Endodermal cell (in vitro differentiated cells): ENCODE data around the gene MKRN2OS. TPM values are rescaled to one million over a fixed set of nuclear protein-coding genes. Genes with fewer than 3 reads are reported as not detected.

ENCODE experiments used
- DNase-seq: peaks from one replicate; pipeline ENCODE4 v3.0.0-alpha.2; 2017
- H3K27ac ChIP-seq: 2 replicates; pipeline ENCODE4 v1.5.1; 2013; ENCODE audit warnings: mild to moderate bottlenecking, low read depth, low read length, moderate library complexity
- H3K27me3 ChIP-seq: 2 replicates; pipeline ENCODE4 v1.6.1; 2013; ENCODE audit warnings: mild to moderate bottlenecking, low read length, moderate library complexity; ENCODE audit not compliant: insufficient read depth, control insufficient read depth, poor library complexity, severe bottlenecking
- H3K36me3 ChIP-seq: 2 replicates; pipeline ENCODE4 v1.7.0; 2013; ENCODE audit warnings: mild to moderate bottlenecking, low read length, moderate library complexity; ENCODE audit not compliant: control insufficient read depth, insufficient read depth
- H3K4me1 ChIP-seq: one replicate; pipeline ENCODE4 v1.7.0; 2013; ENCODE audit warnings: low read length; ENCODE audit not compliant: control insufficient read depth, insufficient read depth
- H3K4me3 ChIP-seq: 2 replicates; pipeline ENCODE4 v1.5.1; 2013; ENCODE audit warnings: mild to moderate bottlenecking, low read length, moderate library complexity
- H3K9ac ChIP-seq: 2 replicates; pipeline ENCODE4 v1.6.1; 2013; ENCODE audit warnings: mild to moderate bottlenecking, low read length, moderate library complexity; ENCODE audit not compliant: poor library complexity, severe bottlenecking; ENCODE audit errors: extremely low read depth
- H3K9me3 ChIP-seq: 2 replicates; pipeline ENCODE4 v1.6.1; 2013; ENCODE audit warnings: mild to moderate bottlenecking, low read length, moderate library complexity; ENCODE audit not compliant: control insufficient read depth
- H3K27ac Mint-ChIP-seq: 2 replicates; pipeline ENCODE4 v1.8.0; 2020; ENCODE audit warnings: mixed read lengths
- H3K27me3 Mint-ChIP-seq: 2 replicates; pipeline ENCODE4 v1.8.0; 2021; ENCODE audit warnings: mild to moderate bottlenecking, mixed read lengths; ENCODE audit not compliant: insufficient read depth
- H3K36me3 Mint-ChIP-seq: 2 replicates; pipeline ENCODE4 v1.8.0; 2020; ENCODE audit warnings: low read depth, mixed read lengths
- H3K4me1 Mint-ChIP-seq: 2 replicates; pipeline ENCODE4 v1.8.0; 2020; ENCODE audit warnings: mixed read lengths
- H3K4me3 Mint-ChIP-seq: 2 replicates; pipeline ENCODE4 v1.8.0; 2020; ENCODE audit warnings: mild to moderate bottlenecking, moderate library complexity, mixed read lengths
- H3K9me3 Mint-ChIP-seq: 2 replicates; pipeline ENCODE4 v1.8.0; 2020; ENCODE audit warnings: mild to moderate bottlenecking, mixed read lengths
- CTCF ChIP-seq: fragments of 200-600 bp; sonication (generic); conservative IDR thresholded peaks from 2 replicates; pipeline ENCODE4 v1.5.0; 2021; ENCODE audit warnings: antibody characterized with exemption, mild to moderate bottlenecking
- WGBS, 2 experiments: methylation state at CpG; one replicate each; pipeline versions ENCODE4 v1.1.5 to v1.1.7; 2013; ENCODE audit warnings: missing lambda C conversion rate in 2 of 2, mixed read lengths in 1 of 2; ENCODE audit not compliant: insufficient coverage in 1 of 2, insufficient read length in 1 of 2; 5-methylcytosine and 5-hydroxymethylcytosine counted together
- total RNA-seq, 2 donors: library from RNA; stranded (reverse); fragmentation: NEBNext Ultra II Directional in 1 of 2; extraction: Animal tissue kit (Norgen Biotek cat#: 25700) in 1 of 2; gene quantifications; 2 replicates in 1 of 2; 3 replicates in 1 of 2; pipeline ENCODE4 v1.2.1, GENCODE V29; 2021

MKRN2OS gene
- total RNA-seq, 2 donors from 2014 or later = 0.84 TPM; not detected in 1

GRCh38 chr3:12541625-12542024, 3.7 kb downstream of the MKRN2OS start:
- H3K36me3 ChIP-seq = no peaks in the 10 kb centered on the region
- WGBS, 2 experiments = 58 to 77% methylated on average over 5 to 8 of the region's 8 CpGs
- Mint-ChIP-seq H3K4me3 (no peak overlapping the region), H3K27ac (no peak overlapping the region), H3K27me3 (no peaks in the 10 kb centered on the region), H3K36me3 (peaks cover 8% of the 10 kb centered on the region), H3K4me1 (peaks cover 20% of the 10 kb centered on the region), H3K9me3 (no peaks in the 10 kb centered on the region)
- H3K9ac ChIP-seq = no peak overlapping the region
- H3K27ac ChIP-seq = no peak overlapping the region
- peaks cover 9% of the 10 kb centered on the region for H3K4me1 ChIP-seq
- no peaks in the 10 kb centered on the region for H3K27me3 ChIP-seq
- no peak overlapping the region for H3K4me3 ChIP-seq
- H3K9me3 ChIP-seq = no peaks in the 10 kb centered on the region
- peak; percentile 84 for DNase-seq
- peak; percentile 74 for TF ChIP-seq CTCF

GRCh38 chr3:12536423-12536822, 8.9 kb downstream of the MKRN2OS start:
- Histone ChIP-seq H3K9me3 (no peaks in the 10 kb centered on the region), H3K4me3 (no peak overlapping the region), H3K4me1 (no peaks in the 10 kb centered on the region), H3K27ac (no peak overlapping the region), H3K27me3 (no peaks in the 10 kb centered on the region), H3K36me3 (peaks cover 6% of the 10 kb centered on the region), H3K9ac (no peak overlapping the region)
- H3K27ac Mint-ChIP-seq = no peak overlapping the region
- H3K4me1 Mint-ChIP-seq = no peaks in the 10 kb centered on the region
- peaks cover 25% of the 10 kb centered on the region for H3K36me3 Mint-ChIP-seq
- TF ChIP-seq CTCF = peak; percentile 58
- no peak overlapping the region for H3K4me3 Mint-ChIP-seq
- no peaks in the 10 kb centered on the region for H3K27me3 Mint-ChIP-seq
- no peaks in the 10 kb centered on the region for H3K9me3 Mint-ChIP-seq
- no peak for DNase-seq
- 86 to 94% methylated on average over 6 of the region's 6 CpGs for WGBS, 2 experiments

- Mint-ChIP-seq H3K9me3 (no peaks in the 10 kb centered on the region), H3K27ac (no peak overlapping the region)
Measured at GRCh38 chr3:12532182-12532581, 13.1 kb downstream of the MKRN2OS start.

More at GRCh38 chr3:12532182-12532581, 13.1 kb downstream of the MKRN2OS start:
- H3K36me3 Mint-ChIP-seq = peaks cover 43% of the 10 kb centered on the region
- no peaks in the 10 kb centered on the region for H3K4me1 ChIP-seq
- peaks cover 23% of the 10 kb centered on the region for H3K36me3 ChIP-seq
- no peaks in the 10 kb centered on the region for H3K27me3 Mint-ChIP-seq
- H3K9me3 ChIP-seq = no peaks in the 10 kb centered on the region
- WGBS, 2 experiments = 92 to 100% methylated on average over 3 to 5 of the region's 5 CpGs
- no peak overlapping the region for H3K4me3 Mint-ChIP-seq
- DNase-seq = no peak
- H3K4me3 ChIP-seq = no peak overlapping the region
- no peak for TF ChIP-seq CTCF
- H3K9ac ChIP-seq = no peak overlapping the region
- no peaks in the 10 kb centered on the region for H3K27me3 ChIP-seq
- no peak overlapping the region for H3K27ac ChIP-seq
- no peaks in the 10 kb centered on the region for H3K4me1 Mint-ChIP-seq
